Fibroblast of lung (primary cell): ENCODE results near the gene ABHD18. TPM values are rescaled to one million over a fixed set of nuclear protein-coding genes. Genes with fewer than 3 reads are reported as not detected.
"Not testable (repeated sequence)": the region's sequence is repeated elsewhere in the genome, so short reads cannot be mapped to it uniquely, and the experiment has no call there.

ENCODE experiments used
- DNase-seq, 2 donors: peaks; one replicate each; pipeline versions ENCODE4 v3.0.0 to v3.0.0-alpha.2; 2010; ENCODE audit warnings: low read depth in 2 of 2
- H2AFZ ChIP-seq: 2 replicates; pipeline ENCODE4 v1.5.1; 2012; ENCODE audit warnings: low read length, control low read depth, inconsistent platforms
- H3K27ac ChIP-seq: 2 replicates; pipeline ENCODE4 v1.5.1; 2011; ENCODE audit warnings: low read length, control low read depth; ENCODE audit not compliant: insufficient read depth
- H3K27me3 ChIP-seq: 2 replicates; pipeline ENCODE4 v1.5.1; 2011; ENCODE audit warnings: mild to moderate bottlenecking, low read length; ENCODE audit not compliant: control insufficient read depth, insufficient read depth
- H3K36me3 ChIP-seq: 2 replicates; pipeline ENCODE4 v1.5.1; 2011; ENCODE audit warnings: low read length; ENCODE audit not compliant: control insufficient read depth, insufficient read depth
- H3K4me1 ChIP-seq: 2 replicates; pipeline ENCODE4 v1.5.1; 2011; ENCODE audit warnings: low read length; ENCODE audit not compliant: control insufficient read depth, insufficient read depth; ENCODE audit errors: extremely low read depth
- H3K4me2 ChIP-seq: 2 replicates; pipeline ENCODE4 v1.5.1; 2011; ENCODE audit warnings: low read length, control low read depth; ENCODE audit not compliant: insufficient read depth; ENCODE audit errors: extremely low read depth
- H3K4me3 ChIP-seq, 4 experiments: fragments of 200-600 bp in 1 of 4; sonication (generic) in 1 of 4; replicated peaks in 1 of 4; 2 replicates each; pipeline ENCODE4 v1.5.1; 2011 to 2016; ENCODE audit warnings: low read length in 4 of 4, low read depth in 3 of 4, mild to moderate bottlenecking in 3 of 4, control low read depth in 2 of 4, inconsistent platforms in 1 of 4, mixed read lengths in 1 of 4; ENCODE audit not compliant: insufficient read depth in 1 of 4; ENCODE audit errors: control extremely low read depth in 1 of 4
- H3K79me2 ChIP-seq: 2 replicates; pipeline ENCODE4 v1.5.1; 2012; ENCODE audit warnings: mild to moderate bottlenecking, low read length, inconsistent platforms; ENCODE audit not compliant: control insufficient read depth, insufficient read depth
- H3K9ac ChIP-seq: 2 replicates; pipeline ENCODE4 v1.5.1; 2011; ENCODE audit warnings: mild to moderate bottlenecking, low read length, control low read depth; ENCODE audit not compliant: insufficient read depth
- H3K9me3 ChIP-seq: 2 replicates; pipeline ENCODE4 v1.5.1; 2012; ENCODE audit warnings: low read depth, low read length; ENCODE audit not compliant: control insufficient read depth, insufficient read depth
- H4K20me1 ChIP-seq: 2 replicates; pipeline ENCODE4 v1.5.1; 2011; ENCODE audit warnings: low read length; ENCODE audit not compliant: control insufficient read depth, insufficient read depth; ENCODE audit errors: extremely low read depth
- CTCF ChIP-seq, 2 donors: IDR thresholded peaks in 1 of 2; conservative IDR thresholded peaks in 1 of 2; 1 replicate in 1 of 2; 2 replicates in 1 of 2; pipeline ENCODE4 v1.5.1; 2011 to 2012; ENCODE audit warnings: low read length in 2 of 2, control low read depth in 1 of 2, inconsistent platforms in 1 of 2, low read depth in 1 of 2, mild to moderate bottlenecking in 1 of 2
- EZH2 ChIP-seq: IDR thresholded peaks from 2 replicates; pipeline ENCODE4 v1.5.1; 2012; ENCODE audit warnings: low read length, control low read depth, mild to moderate bottlenecking; ENCODE audit errors: missing control alignments
- polyA plus RNA-seq, 2 donors: library from polyadenylated mRNA; depleted of rRNA in 1 of 2; stranded (reverse) in 1 of 2; unstranded in 1 of 2; fragments of >200 nt; gene quantifications; 2 replicates each; pipeline ENCODE4 v1.2.1, GENCODE V29; 2011 to 2012; ENCODE audit warnings: missing spikeins in 1 of 2
- total RNA-seq: library from RNA; depleted of rRNA; stranded (reverse); fragments of >200 nt; gene quantifications from 2 replicates; pipeline ENCODE4 v1.2.1, GENCODE V29; 2014

Gene ABHD18
- total and polyA plus RNA-seq, 2 donors (not counting 1 experiment from before 2014, with no cell fraction given), result 4.2 to 5.3 TPM

DNA sequence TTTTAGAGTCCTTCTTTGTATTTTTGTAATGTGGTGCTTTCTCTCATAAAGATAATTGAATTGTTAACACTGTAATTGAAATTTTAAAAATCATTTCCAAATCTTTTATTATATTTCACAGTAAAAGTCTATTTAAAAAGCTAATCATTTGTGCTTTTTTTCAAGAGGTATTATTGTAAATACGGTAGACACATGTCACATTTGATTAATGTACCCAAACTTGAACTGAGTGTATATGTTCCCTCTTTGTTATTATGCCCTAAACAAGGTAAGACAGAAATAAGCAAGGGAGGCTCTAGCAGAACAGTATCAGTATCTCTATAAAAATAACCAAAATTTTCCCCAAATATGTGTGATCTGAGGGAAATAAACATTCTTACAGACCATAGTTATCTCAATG, 74.4 kb downstream of the ABHD18 start:
- Histone ChIP-seq H2AFZ (no peak overlapping the region), H3K4me3 (no peak overlapping the region), H3K9ac (no peak overlapping the region), H3K79me2 (no peaks in the 10 kb centered on the region), H3K9me3 (no peaks in the 10 kb centered on the region), H3K4me1 (no peaks in the 10 kb centered on the region), H3K27me3 (no peaks in the 10 kb centered on the region), H3K4me2 (no peak overlapping the region), H4K20me1 (no peaks in the 10 kb centered on the region), H3K36me3 (no peaks in the 10 kb centered on the region), H3K27ac (no peak overlapping the region)
- DNase-seq, result no peak
- TF ChIP-seq EZH2 (no peak), CTCF (conservative IDR thresholded peaks at IDR 0.05 in 1 of 2, IDR thresholded peaks at IDR 0.05 in 1 of 2; ENCODE audit: low read depth in 1 of 2, low read length in 2 of 2) (no peak)

GRCh38 chr4:128047019-128047418, 81.8 kb downstream of the ABHD18 start:
- not testable (repeated sequence) for H3K36me3 ChIP-seq, H2AFZ ChIP-seq, H3K9ac ChIP-seq, H3K79me2 ChIP-seq, H4K20me1 ChIP-seq, H3K4me2 ChIP-seq, H3K4me3 ChIP-seq, H3K27me3 ChIP-seq, H3K27ac ChIP-seq, DNase-seq, H3K4me1 ChIP-seq, H3K9me3 ChIP-seq

DNA sequence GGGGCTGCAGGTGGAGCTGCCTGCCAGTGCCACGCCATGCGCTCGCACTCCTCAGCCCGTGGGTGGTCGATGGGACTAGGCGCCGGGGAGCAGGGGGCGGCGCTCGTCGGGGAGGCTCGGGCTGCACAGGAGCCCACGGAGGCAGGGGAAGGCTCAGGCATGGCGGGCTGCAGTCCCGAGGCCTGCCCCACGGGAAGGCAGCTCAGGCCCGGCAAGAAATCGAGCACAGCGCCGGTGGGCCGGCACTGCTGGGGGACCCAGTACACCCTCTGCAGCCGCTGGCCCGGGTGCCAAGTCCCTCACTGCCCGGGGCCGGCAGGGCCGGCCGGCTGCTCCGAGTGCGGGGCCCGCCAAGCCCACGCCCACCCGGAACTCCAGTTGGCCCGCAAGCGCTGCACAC, 82.3 kb downstream of the ABHD18 start:
- not testable (repeated sequence) for H3K9ac ChIP-seq, DNase-seq

GRCh38 chr4:128051229-128051628, 86.0 kb downstream of the ABHD18 start:
- not testable (repeated sequence) for DNase-seq, H3K9ac ChIP-seq

More for the DNA sequence above, 82.3 kb downstream of the ABHD18 start:
- not testable (repeated sequence) for H3K27ac ChIP-seq, H4K20me1 ChIP-seq, H3K36me3 ChIP-seq, H3K4me3 ChIP-seq, H3K79me2 ChIP-seq, H3K4me2 ChIP-seq, H2AFZ ChIP-seq, H3K27me3 ChIP-seq, H3K9me3 ChIP-seq, H3K4me1 ChIP-seq

GRCh38 chr4:128054907-128055306, 89.7 kb downstream of the ABHD18 start:
- H3K4me3 ChIP-seq, H3K4me1 ChIP-seq, H3K36me3 ChIP-seq, H3K9me3 ChIP-seq, H3K9ac ChIP-seq, H3K27ac ChIP-seq, DNase-seq, H3K79me2 ChIP-seq, H2AFZ ChIP-seq, H3K4me2 ChIP-seq, H4K20me1 ChIP-seq, H3K27me3 ChIP-seq: not testable (repeated sequence)

More at GRCh38 chr4:128051229-128051628, 86.0 kb downstream of the ABHD18 start:
- not testable (repeated sequence) for H2AFZ ChIP-seq, H3K36me3 ChIP-seq, H3K4me2 ChIP-seq, H3K79me2 ChIP-seq, H3K9me3 ChIP-seq, H3K4me3 ChIP-seq, H3K27ac ChIP-seq, H3K4me1 ChIP-seq, H3K27me3 ChIP-seq, H4K20me1 ChIP-seq

DNA sequence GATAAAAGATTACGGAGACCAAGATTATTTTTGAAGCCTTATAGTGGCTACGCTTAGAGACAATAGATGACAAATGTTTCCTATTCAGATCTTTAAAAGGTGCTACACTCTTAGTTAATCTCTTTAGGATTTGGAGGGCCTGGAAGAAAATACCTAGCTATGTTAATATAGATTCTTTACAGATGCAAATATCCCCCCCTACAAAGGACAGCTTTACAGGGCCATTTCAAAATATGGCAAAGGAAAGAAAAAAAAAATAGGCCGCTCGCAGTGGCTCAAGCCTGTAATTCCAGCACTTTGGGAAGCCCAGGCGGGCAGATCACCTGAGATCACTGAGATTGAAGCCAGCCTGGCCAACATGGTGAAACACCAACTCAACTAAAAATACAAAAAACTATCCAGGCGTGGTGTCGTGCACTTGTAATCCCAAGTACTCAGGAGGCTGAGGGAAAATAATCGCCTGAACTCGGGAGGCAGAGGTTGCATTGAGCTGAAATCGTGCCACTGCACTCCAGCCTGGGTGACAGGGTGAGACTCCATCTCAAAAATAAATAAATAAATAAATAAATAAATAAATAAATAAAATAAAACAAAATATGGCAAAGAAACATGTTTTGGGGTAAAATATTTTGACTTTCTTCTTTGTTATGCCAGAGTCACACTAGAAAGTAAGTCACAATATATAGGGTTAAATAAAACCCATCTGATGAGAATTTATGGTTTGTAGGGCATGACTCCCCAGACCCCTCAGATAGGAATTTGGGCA, 90.4 kb downstream of the ABHD18 start:
- not testable (repeated sequence) for H3K27ac ChIP-seq, H2AFZ ChIP-seq, H3K27me3 ChIP-seq, H3K9me3 ChIP-seq, H3K9ac ChIP-seq, H3K4me2 ChIP-seq, H3K36me3 ChIP-seq, H3K4me3 ChIP-seq, H3K79me2 ChIP-seq, DNase-seq, H3K4me1 ChIP-seq, H4K20me1 ChIP-seq
